Renal cortex interstitium (tissue), 11 donors: ENCODE data around the gene P2RX2. TPM values are rescaled to one million over a fixed set of nuclear protein-coding genes. Genes with fewer than 3 reads are reported as not detected.

ENCODE experiments used
- DNase-seq, 11 donors: peaks; one replicate each; pipeline ENCODE4 v3.0.0-alpha.2; 2013; ENCODE audit warnings: low read depth in 9 of 11, low spot score in 4 of 11; ENCODE audit errors: extremely low read depth in 1 of 11
- polyA plus RNA-seq, 3 donors: library from polyadenylated mRNA; unstranded; fragments of 120-200 nt; gene quantifications; one replicate each; pipeline ENCODE4 v1.2.1, GENCODE V29; 2013; ENCODE audit not compliant: insufficient read length in 3 of 3

The P2RX2 gene
- polyA plus RNA-seq, 3 donors, result 0.98 to 1.9 (median 1.7) TPM

- no peak for DNase-seq
Measured at GRCh38 chr12:132647858-132648257, 29.3 kb downstream of the P2RX2 start.

GRCh38 chr12:132648616-132649225 is 30.1 kb downstream of the P2RX2 start:
- DNase-seq, result no peak

- no peak for DNase-seq
Measured at GRCh38 chr12:132649226-132649945, 30.8 kb downstream of the P2RX2 start.

GRCh38 chr12:132651444-132652100 is 33.0 kb downstream of the P2RX2 start:
- DNase-seq, result no peak

GRCh38 chr12:132653567-132654290 is 35.2 kb downstream of the P2RX2 start:
- no peak for DNase-seq

GRCh38 chr12:132657004-132657727 is 38.6 kb downstream of the P2RX2 start:
- DNase-seq, result no peak

- DNase-seq, result no peak
Measured at GRCh38 chr12:132658149-132658894, 39.7 kb downstream of the P2RX2 start.

- DNase-seq, result no peak
Measured at GRCh38 chr12:132659146-132659545, 40.6 kb downstream of the P2RX2 start.

- no peak for DNase-seq
Measured at GRCh38 chr12:132660052-132660451, 41.5 kb downstream of the P2RX2 start.

- no peak for DNase-seq
Measured at GRCh38 chr12:132660996-132661395, 42.4 kb downstream of the P2RX2 start.

- DNase-seq, result no peak
Measured at GRCh38 chr12:132661972-132662371, 43.4 kb downstream of the P2RX2 start.

GRCh38 chr12:132662901-132663755 is 44.6 kb downstream of the P2RX2 start:
- no peak for DNase-seq

- DNase-seq, result no peak
Measured at GRCh38 chr12:132664206-132665148, 45.9 kb downstream of the P2RX2 start.

- no peak for DNase-seq
Measured at GRCh38 chr12:132665149-132665491, 46.5 kb downstream of the P2RX2 start.

GRCh38 chr12:132665794-132666193 is 47.2 kb downstream of the P2RX2 start:
- DNase-seq, result no peak

GRCh38 chr12:132668191-132669088 is 49.9 kb downstream of the P2RX2 start:
- no peak for DNase-seq
